Small intestine (tissue), 7 donors: ENCODE measurements around the gene KRT76. TPM values are rescaled to one million over a fixed set of nuclear protein-coding genes. Genes with fewer than 3 reads are reported as not detected.

Experiments
- DNase-seq, 2 donors: peaks; one replicate each; pipeline versions ENCODE4 v3.0.0 to v3.0.0-alpha.2; 2013
- FAIRE-seq: peaks from 2 replicates; lab custom pipeline; 2012; peaks lifted over from hg19 to GRCh38; lab: Jason Lieb, UNC
- H3K27ac ChIP-seq, 3 donors: one replicate each; pipeline ENCODE4 v1.5.1; 2013; ENCODE audit warnings: low read length in 2 of 3, mild to moderate bottlenecking in 2 of 3, control low read depth in 1 of 3, inconsistent platforms in 1 of 3, low read depth in 1 of 3, moderate library complexity in 1 of 3
- H3K27me3 ChIP-seq, 3 donors: one replicate each; pipeline ENCODE4 v1.6.1; 2013; ENCODE audit warnings: low read length in 3 of 3, inconsistent platforms in 1 of 3; ENCODE audit not compliant: control insufficient read depth in 3 of 3, insufficient read depth in 3 of 3
- H3K36me3 ChIP-seq, 3 donors: one replicate each; pipeline ENCODE4 v1.6.1; 2013; ENCODE audit warnings: low read length in 3 of 3, inconsistent platforms in 1 of 3, low read depth in 1 of 3, mild to moderate bottlenecking in 1 of 3, moderate library complexity in 1 of 3; ENCODE audit not compliant: control insufficient read depth in 3 of 3, insufficient read depth in 2 of 3
- H3K4me1 ChIP-seq, 3 donors: one replicate each; pipeline ENCODE4 v1.6.1; 2013; ENCODE audit warnings: low read length in 2 of 3, inconsistent platforms in 1 of 3, low read depth in 1 of 3, mild to moderate bottlenecking in 1 of 3, moderate library complexity in 1 of 3; ENCODE audit not compliant: control insufficient read depth in 3 of 3, insufficient read depth in 2 of 3
- H3K4me3 ChIP-seq, 3 donors: one replicate each; pipeline ENCODE4 v1.5.1; 2013; ENCODE audit warnings: low read length in 3 of 3, control low read depth in 1 of 3, inconsistent platforms in 1 of 3, low read depth in 1 of 3, mild to moderate bottlenecking in 1 of 3, moderate library complexity in 1 of 3
- H3K9me3 ChIP-seq, 2 donors: one replicate each; pipeline ENCODE4 v1.6.1; 2013; ENCODE audit warnings: low read depth in 1 of 2, low read length in 1 of 2; ENCODE audit not compliant: control insufficient read depth in 2 of 2, insufficient read depth in 1 of 2
- WGBS, 3 donors: extraction: QIAGEN DNeasy Blood & Tissue Kit; methylation state at CpG; one replicate each; pipeline ENCODE4 v1.1.7; 2013; 5-methylcytosine and 5-hydroxymethylcytosine counted together
- polyA plus RNA-seq, 4 donors: library from polyadenylated mRNA; stranded (reverse) in 3 of 4; unstranded in 1 of 4; fragments of 200-250 nt in 3 of 4; fragments of 120-200 nt in 1 of 4; gene quantifications; one replicate each; pipeline versions ENCODE4 v1.2.1 to v1.2.3, GENCODE V29; 2013
- donor health status: healthy with polysubstance abuse.
- donor health status: control.
- donor health status: control.
- donor health status: Bipolar disorder and iron deficiency.
- donor health status: healthy.

KRT76 gene
- polyA plus RNA-seq, 4 donors, result not detected

DNA sequence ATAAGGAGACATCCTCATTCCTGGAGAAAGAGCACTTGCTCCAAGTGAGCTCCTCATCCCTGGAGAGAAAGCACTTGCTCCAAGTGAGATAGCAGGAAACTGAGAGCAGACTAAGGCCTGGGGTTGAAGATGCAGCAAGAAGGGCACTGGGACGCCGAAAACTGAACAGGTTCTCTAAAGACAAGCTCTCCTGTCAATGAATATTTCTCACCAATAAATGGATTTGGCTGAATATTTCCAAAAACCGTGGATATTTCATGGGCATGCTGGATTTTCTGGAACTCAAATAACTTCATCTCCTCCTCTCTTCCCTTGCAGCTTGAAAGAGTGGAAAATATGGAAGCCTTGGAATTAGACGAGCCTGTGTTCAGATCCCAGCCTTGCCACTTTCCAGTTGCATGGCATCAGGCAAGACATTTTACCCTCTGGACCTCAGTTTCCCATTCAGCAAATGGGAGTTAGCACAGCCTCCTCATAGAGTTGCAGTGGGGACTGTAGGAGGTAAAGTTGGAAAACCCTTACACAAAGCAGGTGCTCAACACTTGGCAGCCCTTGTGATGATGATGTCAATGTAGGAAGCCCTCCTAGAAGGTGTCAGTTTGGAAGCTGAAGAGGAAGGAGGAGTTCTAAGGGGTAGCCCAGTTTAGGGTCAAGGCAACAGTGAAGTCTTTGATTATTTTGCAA, 4.4 kb upstream of the KRT76 start:
- WGBS, 3 donors, result 69 to 81% (median 70%) methylated on average over 4 of the region's 4 CpGs
- no peak for FAIRE-seq
- H3K4me1 ChIP-seq, result no peaks in the 10 kb centered on the region
- peaks cover 0 to 8% (median 0%) of the 10 kb centered on the region in 3 donors for H3K27me3 ChIP-seq
- H3K4me3 ChIP-seq, result no peak overlapping the region
- no peaks in the 10 kb centered on the region for H3K36me3 ChIP-seq
- no peaks in the 10 kb centered on the region for H3K9me3 ChIP-seq
- no peak for DNase-seq
- no peak overlapping the region for H3K27ac ChIP-seq

DNA sequence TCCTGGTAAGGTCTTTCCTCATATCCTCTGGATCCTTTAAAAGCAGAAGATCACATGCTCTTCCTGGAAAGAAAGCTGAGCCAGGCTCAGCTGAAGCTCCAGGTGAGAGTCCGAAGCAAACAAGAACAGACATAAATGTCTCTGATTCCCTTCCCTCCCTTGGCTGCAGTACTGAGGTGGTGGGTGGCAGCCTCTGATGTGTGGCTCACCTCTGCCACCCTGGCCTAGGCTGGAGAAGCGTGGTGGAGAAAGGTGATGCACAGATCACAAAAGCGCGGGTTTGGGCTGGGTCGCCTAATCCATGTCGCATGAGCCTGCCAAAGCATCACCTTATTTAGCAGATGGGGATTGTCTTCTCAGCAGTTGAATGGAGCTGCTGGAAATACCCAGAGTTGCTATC, 2.8 kb upstream of the KRT76 start:
- DNase-seq (no peak), FAIRE-seq (no peak)
- Histone ChIP-seq H3K27me3 (peaks cover 0 to 8% (median 2%) of the 10 kb centered on the region in 3 donors), H3K36me3 (no peaks in the 10 kb centered on the region), H3K4me3 (no peak overlapping the region), H3K9me3 (no peaks in the 10 kb centered on the region), H3K27ac (no peak overlapping the region), H3K4me1 (no peaks in the 10 kb centered on the region)
- 89 to 91% (median 90%) methylated on average over 6 of the region's 6 CpGs for WGBS, 3 donors

DNA sequence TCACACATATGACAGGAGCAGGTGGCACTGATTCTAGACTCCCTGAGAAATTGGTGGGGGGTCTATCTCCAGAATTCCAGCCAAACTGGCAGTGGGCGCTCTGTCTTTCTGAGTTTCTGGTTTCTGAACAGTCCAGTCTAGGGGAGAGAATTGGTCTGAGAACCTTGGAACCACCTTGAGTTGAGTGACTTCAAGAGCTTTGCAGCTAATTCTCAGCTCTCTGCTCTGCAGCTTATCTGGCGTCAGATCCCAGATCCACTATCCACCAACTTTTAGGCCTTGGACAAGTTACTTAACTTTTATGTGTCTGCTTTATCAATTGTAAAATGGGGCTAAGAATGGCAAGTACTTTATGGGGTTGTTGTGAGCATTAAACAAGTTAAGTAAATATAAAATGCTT, 1.7 kb upstream of the KRT76 start:
- Histone ChIP-seq H3K27ac (no peak overlapping the region), H3K4me3 (no peak overlapping the region), H3K9me3 (no peaks in the 10 kb centered on the region), H3K4me1 (no peaks in the 10 kb centered on the region), H3K27me3 (peaks cover 0 to 6% (median 6%) of the 10 kb centered on the region in 3 donors), H3K36me3 (no peaks in the 10 kb centered on the region)
- WGBS, 3 donors, result 88 to 91% (median 91%) methylated on average over 2 of the region's 2 CpGs
- DNase-seq (no peak), FAIRE-seq (no peak)

DNA sequence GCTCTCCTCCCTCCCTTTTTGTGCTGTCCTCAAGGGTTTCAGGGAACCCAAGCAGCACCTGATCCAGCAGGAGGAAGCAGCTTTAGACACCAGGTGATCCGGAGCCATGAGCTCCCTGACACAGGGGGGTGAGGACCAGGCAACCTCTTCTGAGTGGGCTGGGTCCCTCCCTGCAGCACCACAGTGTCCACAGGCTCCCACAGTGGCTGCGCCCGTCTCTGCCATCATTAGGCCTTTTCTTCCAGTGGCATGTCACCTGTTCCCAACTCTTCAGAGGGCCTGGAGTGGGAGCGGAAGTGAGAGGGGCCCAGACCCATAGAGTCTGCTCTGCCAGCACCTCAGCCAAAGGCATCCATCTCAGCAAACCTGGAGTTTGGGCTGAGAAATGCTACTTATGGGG, 421 bp upstream of the KRT76 start:
- Histone ChIP-seq H3K36me3 (no peaks in the 10 kb centered on the region), H3K27ac (no peak overlapping the region), H3K4me1 (no peaks in the 10 kb centered on the region), H3K9me3 (no peaks in the 10 kb centered on the region), H3K27me3 (peaks cover 0 to 9% (median 5%) of the 10 kb centered on the region in 3 donors), H3K4me3 (no peak overlapping the region)
- FAIRE-seq (no peak), DNase-seq (no peak)
- WGBS, 3 donors, result 81 to 88% (median 85%) methylated on average over 4 of the region's 4 CpGs

DNA sequence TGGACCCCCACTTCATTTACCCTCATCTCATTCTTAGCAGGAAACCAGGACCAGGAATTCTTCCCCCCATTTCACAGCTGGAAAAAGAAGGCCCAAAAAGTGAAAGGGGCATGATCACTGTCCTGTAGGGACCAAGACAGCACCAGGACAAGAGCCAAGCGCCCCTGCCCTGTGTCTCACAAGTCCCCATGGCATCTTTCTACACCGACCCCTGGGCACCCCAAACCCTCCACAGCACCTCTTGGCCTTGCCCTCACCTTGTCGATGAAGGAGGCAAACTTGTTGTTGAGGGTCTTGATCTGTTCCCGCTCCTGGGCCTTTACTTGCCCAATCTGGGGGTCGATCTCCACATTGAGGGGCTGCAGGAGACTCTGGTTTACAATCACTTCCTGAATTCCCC, 710 bp downstream of the KRT76 start:
- FAIRE-seq (no peak), DNase-seq (no peak)
- H3K9me3 ChIP-seq, result no peaks in the 10 kb centered on the region
- H3K27ac ChIP-seq, result no peak overlapping the region
- H3K4me1 ChIP-seq, result no peaks in the 10 kb centered on the region
- H3K36me3 ChIP-seq, result no peaks in the 10 kb centered on the region
- 74 to 86% (median 85%) methylated on average over 5 of the region's 5 CpGs for WGBS, 3 donors
- no peak overlapping the region for H3K4me3 ChIP-seq
- H3K27me3 ChIP-seq, result peaks cover 0 to 9% (median 4%) of the 10 kb centered on the region in 3 donors

DNA sequence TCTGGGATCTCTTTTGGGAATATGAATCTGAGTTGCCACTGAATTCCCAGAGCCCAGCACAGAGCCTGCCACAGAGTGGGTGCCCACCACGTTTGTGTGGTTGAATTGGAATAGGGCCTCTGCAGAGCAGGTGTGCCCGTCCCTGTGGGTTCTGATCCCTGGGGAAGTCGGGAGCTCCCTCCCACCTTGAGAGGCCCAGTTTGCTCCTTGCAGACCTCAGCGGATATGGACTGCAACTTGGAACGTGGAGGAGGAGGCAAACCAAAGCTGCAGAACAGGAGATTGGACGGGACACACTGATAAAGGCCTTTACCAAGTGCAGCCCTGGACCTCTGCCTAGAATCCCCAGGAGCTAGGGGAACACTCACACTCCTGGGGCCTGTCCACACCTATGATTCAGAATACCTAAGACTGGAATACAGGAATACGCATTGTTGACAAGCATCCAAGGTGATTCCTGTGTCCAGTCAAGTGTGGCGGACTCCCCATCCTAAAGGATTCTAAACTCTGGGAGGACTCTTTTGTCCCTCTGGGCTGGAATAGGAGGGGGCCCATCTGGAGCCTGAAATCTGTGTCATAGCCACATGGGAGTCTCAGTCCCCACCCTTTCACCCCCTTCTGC, 2.4 kb downstream of the KRT76 start:
- Histone ChIP-seq H3K9me3 (no peaks in the 10 kb centered on the region), H3K36me3 (no peaks in the 10 kb centered on the region), H3K27me3 (peaks cover 0 to 9% (median 4%) of the 10 kb centered on the region in 3 donors), H3K27ac (no peak overlapping the region), H3K4me1 (no peaks in the 10 kb centered on the region), H3K4me3 (no peak overlapping the region)
- DNase-seq (no peak), FAIRE-seq (no peak)
- 70 to 80% (median 79%) methylated on average over 8 of the region's 8 CpGs for WGBS, 3 donors

DNA sequence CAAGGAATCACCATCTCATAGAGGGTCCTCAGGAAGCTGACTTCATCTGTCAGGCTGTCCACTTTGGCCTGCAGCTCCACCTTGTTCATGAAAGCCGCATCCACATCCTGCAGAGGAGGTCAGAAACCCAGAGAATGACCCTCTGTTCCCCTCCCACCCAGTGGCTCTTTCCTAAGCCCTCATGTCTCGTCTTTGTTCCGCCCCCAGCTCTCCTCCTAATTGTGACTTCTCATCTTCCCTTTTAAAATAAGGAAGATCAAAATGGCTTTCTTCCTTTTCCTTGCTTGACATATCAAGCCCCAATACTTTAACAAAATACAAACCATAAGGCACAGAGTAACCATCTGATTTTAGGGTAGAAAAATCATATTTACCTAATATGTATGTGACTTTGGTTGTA, 4.4 kb downstream of the KRT76 start:
- no peak for DNase-seq
- Histone ChIP-seq H3K27me3 (peaks cover 0 to 9% (median 0%) of the 10 kb centered on the region in 3 donors), H3K4me1 (no peaks in the 10 kb centered on the region), H3K4me3 (no peak overlapping the region), H3K27ac (no peak overlapping the region), H3K9me3 (no peaks in the 10 kb centered on the region), H3K36me3 (no peaks in the 10 kb centered on the region)
- FAIRE-seq, result no peak
- 73 to 81% (median 75%) methylated on average over 3 of the region's 3 CpGs for WGBS, 3 donors

DNA sequence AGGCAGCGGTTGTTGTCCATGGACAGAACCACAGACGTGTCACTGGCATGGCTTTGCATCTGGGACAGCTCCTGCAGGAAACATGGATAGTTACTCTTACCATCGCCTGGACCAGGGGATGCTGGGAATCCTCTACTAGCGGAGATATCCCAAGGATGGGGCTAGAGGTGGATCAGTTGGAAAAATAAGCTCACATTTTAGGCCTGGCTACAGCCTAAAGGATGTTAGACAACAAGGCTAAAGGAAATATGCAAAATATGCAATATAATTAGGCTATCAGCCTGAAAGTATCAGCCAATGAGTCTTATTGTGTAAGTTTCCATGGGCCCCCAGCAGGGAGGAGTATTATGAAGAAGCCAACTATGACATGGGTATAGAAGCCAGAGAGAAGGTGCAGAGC, 5.0 kb downstream of the KRT76 start:
- Histone ChIP-seq H3K27ac (no peak overlapping the region), H3K36me3 (no peaks in the 10 kb centered on the region), H3K9me3 (no peaks in the 10 kb centered on the region), H3K27me3 (peaks cover 0 to 9% (median 0%) of the 10 kb centered on the region in 3 donors), H3K4me3 (no peak overlapping the region), H3K4me1 (no peaks in the 10 kb centered on the region)
- no peak for FAIRE-seq
- 85 to 88% (median 86%) methylated on average over 4 of the region's 4 CpGs for WGBS, 3 donors
- no peak for DNase-seq
